HL-60 (cell line): ENCODE measurements around the gene LRRC41.

Experiments used
- POLR2AphosphoS5 ChIP-seq: IDR thresholded peaks from 2 replicates; pipeline ENCODE4 v1.6.1; 2012; ENCODE audit warnings: low read depth
- SPI1 ChIP-seq: IDR thresholded peaks from 2 replicates; pipeline ENCODE4 v1.6.1; 2012; ENCODE audit warnings: low read depth, mild to moderate bottlenecking, borderline replicate concordance
- TF ChIP-seq, protein P1 (sequence below): IDR thresholded peaks from one replicate; pipeline ENCODE4 v1.5.1; 2011; ENCODE audit warnings: low read length, control low read depth, inconsistent platforms; ENCODE audit not compliant: insufficient read depth

DNA sequence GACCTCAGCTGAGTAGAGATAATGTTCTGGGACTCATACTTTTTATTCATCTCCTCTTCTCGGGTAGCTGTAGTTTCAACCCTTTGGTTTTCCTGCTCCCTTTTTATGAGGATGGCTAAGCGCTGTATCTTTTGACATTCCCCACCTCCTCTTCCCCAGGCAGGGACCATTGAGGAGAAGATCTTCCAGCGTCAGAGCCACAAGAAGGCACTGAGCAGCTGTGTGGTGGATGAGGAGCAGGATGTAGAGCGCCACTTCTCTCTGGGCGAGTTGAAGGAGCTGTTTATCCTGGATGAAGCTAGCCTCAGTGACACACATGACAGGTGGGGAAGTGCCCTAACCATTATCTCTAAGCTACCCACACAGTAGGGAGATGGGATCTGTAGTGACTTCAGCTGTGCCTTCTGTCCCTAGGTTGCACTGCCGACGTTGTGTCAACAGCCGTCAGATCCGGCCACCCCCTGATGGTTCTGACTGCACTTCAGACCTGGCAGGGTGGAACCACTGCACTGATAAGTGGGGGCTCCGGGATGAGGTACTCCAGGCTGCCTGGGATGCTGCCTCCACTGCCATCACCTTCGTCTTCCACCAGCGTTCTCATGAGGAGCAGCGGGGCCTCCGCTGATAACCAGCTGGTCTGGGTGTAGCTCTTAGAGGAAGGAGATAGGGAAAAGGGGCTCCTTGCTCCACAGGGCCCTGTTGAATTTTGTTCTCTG, 25.6 kb downstream of the LRRC41 start:
- TF ChIP-seq, protein P1, sequence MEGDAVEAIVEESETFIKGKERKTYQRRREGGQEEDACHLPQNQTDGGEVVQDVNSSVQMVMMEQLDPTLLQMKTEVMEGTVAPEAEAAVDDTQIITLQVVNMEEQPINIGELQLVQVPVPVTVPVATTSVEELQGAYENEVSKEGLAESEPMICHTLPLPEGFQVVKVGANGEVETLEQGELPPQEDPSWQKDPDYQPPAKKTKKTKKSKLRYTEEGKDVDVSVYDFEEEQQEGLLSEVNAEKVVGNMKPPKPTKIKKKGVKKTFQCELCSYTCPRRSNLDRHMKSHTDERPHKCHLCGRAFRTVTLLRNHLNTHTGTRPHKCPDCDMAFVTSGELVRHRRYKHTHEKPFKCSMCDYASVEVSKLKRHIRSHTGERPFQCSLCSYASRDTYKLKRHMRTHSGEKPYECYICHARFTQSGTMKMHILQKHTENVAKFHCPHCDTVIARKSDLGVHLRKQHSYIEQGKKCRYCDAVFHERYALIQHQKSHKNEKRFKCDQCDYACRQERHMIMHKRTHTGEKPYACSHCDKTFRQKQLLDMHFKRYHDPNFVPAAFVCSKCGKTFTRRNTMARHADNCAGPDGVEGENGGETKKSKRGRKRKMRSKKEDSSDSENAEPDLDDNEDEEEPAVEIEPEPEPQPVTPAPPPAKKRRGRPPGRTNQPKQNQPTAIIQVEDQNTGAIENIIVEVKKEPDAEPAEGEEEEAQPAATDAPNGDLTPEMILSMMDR = no peak
- TF ChIP-seq POLR2AphosphoS5 (0 out of 2 replicates have a peak, but pooled peaks have one; percentile 20), SPI1 (no peak)
